H1 (cell line): ENCODE results near the gene ANP32D. TPM values are rescaled to one million over a fixed set of nuclear protein-coding genes. Genes with fewer than 3 reads are reported as not detected.
A peak's percentile ranks its signal among the peaks of the same experiment; 100 is the strongest.

Source experiments
- CTCF ChIA-PET: fragments of 300-600 bp; sonication (Branson Sonifier 250); formaldehyde crosslinking; loops from one replicate; lab custom pipeline; 2021; ENCODE audit not compliant: partially characterized antibody; lab: Charles Lee
- POLR2A ChIA-PET: fragments of 300-600 bp; sonication (Branson Sonifier 250); formaldehyde crosslinking; loops from one replicate; lab custom pipeline; 2021; ENCODE audit warnings: inconsistent platforms; ENCODE audit not compliant: partially characterized antibody; lab: Charles Lee
- DNase-seq, 2 experiments: peaks; one replicate each; pipeline versions ENCODE4 v3.0.0 to v3.0.0-alpha.2; 2010 to 2022; ENCODE audit warnings: low spot score in 2 of 2, low read depth in 1 of 2, mixed read lengths in 1 of 2
- FAIRE-seq: peaks from 2 replicates; lab custom pipeline; 2011; peaks lifted over from hg19 to GRCh38; lab: Jason Lieb, UNC
- H2AFZ ChIP-seq: 2 replicates; pipeline ENCODE4 v1.8.1; 2012; ENCODE audit warnings: low read length, inconsistent platforms
- H2AK5ac ChIP-seq: 2 replicates; pipeline ENCODE4 v1.6.1; 2013; ENCODE audit warnings: low read depth, low read length
- H2BK120ac ChIP-seq: replicated peaks from 2 replicates; pipeline ENCODE3; 2013; ENCODE audit warnings: low read depth, low read length, inconsistent platforms
- H2BK12ac ChIP-seq: 2 replicates; pipeline ENCODE4 v1.6.1; 2013; ENCODE audit warnings: low read depth, low read length
- H2BK15ac ChIP-seq: 2 replicates; pipeline ENCODE4 v1.6.1; 2013; ENCODE audit warnings: low read length
- H2BK20ac ChIP-seq: 2 replicates; pipeline ENCODE4 v1.6.1; 2013; ENCODE audit warnings: low read length
- H2BK5ac ChIP-seq: 2 replicates; pipeline ENCODE4 v1.6.1; 2013; ENCODE audit warnings: low read depth, low read length
- H3K14ac ChIP-seq: 2 replicates; pipeline ENCODE4 v1.6.1; 2013; ENCODE audit warnings: inconsistent platforms; ENCODE audit not compliant: insufficient read length
- H3K18ac ChIP-seq: 2 replicates; pipeline ENCODE4 v1.6.1; 2013; ENCODE audit warnings: low read length; ENCODE audit errors: extremely low read depth
- H3K23ac ChIP-seq: 2 replicates; pipeline ENCODE4 v1.6.1; 2013; ENCODE audit warnings: inconsistent platforms; ENCODE audit not compliant: insufficient read length
- H3K23me2 ChIP-seq: 2 replicates; pipeline ENCODE4 v1.6.1; 2013; ENCODE audit warnings: low read depth, low read length
- H3K27ac ChIP-seq: 2 replicates; pipeline ENCODE4 v1.6.1; 2011; ENCODE audit warnings: low read depth, low read length, inconsistent platforms
- H3K27me3 ChIP-seq, 4 experiments: replicated peaks in 1 of 4; 1 replicate in 1 of 4; 2 replicates in 3 of 4; pipeline versions ENCODE4 v1.6.1 to v1.8.1; 2011 to 2013; ENCODE audit warnings: low read length in 3 of 4, mild to moderate bottlenecking in 3 of 4, inconsistent platforms in 2 of 4, mixed read lengths in 2 of 4, moderate library complexity in 1 of 4; ENCODE audit not compliant: control insufficient read depth in 3 of 4, insufficient read depth in 3 of 4; ENCODE audit errors: extremely low read depth in 1 of 4
- H3K36me3 ChIP-seq, 4 experiments: 2 replicates each; pipeline versions ENCODE4 v1.6.1 to v1.8.1; 2011 to 2013; ENCODE audit warnings: mild to moderate bottlenecking in 4 of 4, low read length in 3 of 4, moderate library complexity in 2 of 4, control low read depth in 1 of 4, inconsistent platforms in 1 of 4; ENCODE audit not compliant: insufficient read depth in 4 of 4, control insufficient read depth in 2 of 4
- H3K4ac ChIP-seq: replicated peaks from 2 replicates; pipeline ENCODE3; 2013; ENCODE audit warnings: low read length, low read depth, mixed read lengths, inconsistent platforms; ENCODE audit not compliant: insufficient read length
- H3K4me1 ChIP-seq, 4 experiments: replicated peaks in 1 of 4; 1 replicate in 1 of 4; 2 replicates in 3 of 4; pipeline versions ENCODE4 v1.6.1 to v1.8.1; 2011 to 2013; ENCODE audit warnings: low read length in 3 of 4, inconsistent platforms in 2 of 4, mixed read lengths in 1 of 4; ENCODE audit not compliant: insufficient read depth in 4 of 4, control insufficient read depth in 3 of 4
- H3K4me2 ChIP-seq, 2 experiments: 2 replicates each; pipeline versions ENCODE4 v1.6.1 to v1.8.1; 2011 to 2013; ENCODE audit warnings: low read depth in 2 of 2, low read length in 2 of 2, control low read depth in 1 of 2, inconsistent platforms in 1 of 2, mild to moderate bottlenecking in 1 of 2; ENCODE audit not compliant: insufficient read depth in 1 of 2
- H3K4me3 ChIP-seq, 4 experiments: fragments of 200-600, 300-600 bp in 1 of 4; sonication (generic), shearing (Covaris generic), sonication (Bioruptor Twin) in 1 of 4; 2 replicates each; pipeline versions ENCODE4 v1.5.1 to v1.8.1; 2011 to 2016; ENCODE audit warnings: low read length in 4 of 4, low read depth in 3 of 4, control low read depth in 2 of 4, inconsistent platforms in 2 of 4, mild to moderate bottlenecking in 2 of 4, mixed read lengths in 1 of 4, moderate library complexity in 1 of 4; ENCODE audit not compliant: insufficient read depth in 2 of 4; ENCODE audit errors: extremely low read depth in 1 of 4
- H3K56ac ChIP-seq: replicated peaks from 2 replicates; pipeline ENCODE3; 2013; ENCODE audit warnings: low read depth, mild to moderate bottlenecking, mixed read lengths, low read length, inconsistent platforms; ENCODE audit not compliant: insufficient read length
- H3K79me1 ChIP-seq: 2 replicates; pipeline ENCODE4 v1.6.1; 2013; ENCODE audit warnings: low read depth, low read length, control low read depth
- H3K79me2 ChIP-seq, 2 experiments: 2 replicates each; pipeline versions ENCODE4 v1.6.1 to v1.8.1; 2012 to 2013; ENCODE audit warnings: low read length in 2 of 2, mild to moderate bottlenecking in 2 of 2, inconsistent platforms in 1 of 2; ENCODE audit not compliant: insufficient read depth in 2 of 2, control insufficient read depth in 1 of 2
- H3K9ac ChIP-seq, 4 experiments: replicated peaks in 1 of 4; 1 replicate in 1 of 4; 2 replicates in 3 of 4; pipeline versions ENCODE4 v1.6.1 to v1.8.1; 2011 to 2013; ENCODE audit warnings: low read depth in 3 of 4, low read length in 3 of 4, control low read depth in 2 of 4, mild to moderate bottlenecking in 2 of 4, moderate library complexity in 2 of 4, inconsistent platforms in 1 of 4; ENCODE audit errors: extremely low read depth in 1 of 4
- H3K9me3 ChIP-seq, 2 experiments: 2 replicates each; pipeline versions ENCODE4 v1.6.1 to v1.8.1; 2012 to 2013; ENCODE audit warnings: mild to moderate bottlenecking in 2 of 2, moderate library complexity in 2 of 2, control low read depth in 1 of 2, inconsistent platforms in 1 of 2, low read depth in 1 of 2, low read length in 1 of 2, mixed read lengths in 1 of 2; ENCODE audit not compliant: insufficient read depth in 2 of 2
- H4K20me1 ChIP-seq, 2 experiments: replicated peaks in 1 of 2; 2 replicates each; pipeline versions ENCODE3 to v1.8.1; 2011 to 2013; ENCODE audit warnings: inconsistent platforms in 2 of 2, low read length in 2 of 2, mild to moderate bottlenecking in 1 of 2; ENCODE audit not compliant: insufficient read depth in 2 of 2, control insufficient read depth in 1 of 2
- H4K5ac ChIP-seq: 2 replicates; pipeline ENCODE4 v1.6.1; 2013; ENCODE audit warnings: low read length, low read depth, mixed read lengths, inconsistent platforms; ENCODE audit not compliant: insufficient read length
- H4K8ac ChIP-seq: 2 replicates; pipeline ENCODE4 v1.8.0; 2013; ENCODE audit warnings: mild to moderate bottlenecking, moderate library complexity, low read length, inconsistent platforms; ENCODE audit not compliant: insufficient read depth; ENCODE audit errors: extremely low read depth
- H4K91ac ChIP-seq: replicated peaks from 2 replicates; pipeline ENCODE3; 2013; ENCODE audit warnings: low read length, mixed read lengths, inconsistent platforms; ENCODE audit not compliant: insufficient read length
- CEBPB ChIP-seq: IDR thresholded peaks from 2 replicates; pipeline ENCODE4 v1.6.1; 2012; ENCODE audit warnings: low read depth, low read length
- FOSL1 ChIP-seq: IDR thresholded peaks from 2 replicates; pipeline ENCODE4 v1.6.1; 2011; ENCODE audit warnings: mild to moderate bottlenecking, low read depth, low read length, moderate library complexity; ENCODE audit not compliant: insufficient read depth
- GABPA ChIP-seq: IDR thresholded peaks from 2 replicates; pipeline ENCODE4 v1.6.1; 2011; ENCODE audit warnings: mild to moderate bottlenecking, low read length, moderate library complexity, borderline replicate concordance; ENCODE audit not compliant: insufficient read depth
- HDAC6 ChIP-seq: IDR thresholded peaks from one replicate; pipeline ENCODE4 v1.7.1; 2012; ENCODE audit warnings: low read depth, mild to moderate bottlenecking, inconsistent platforms, low read length, moderate library complexity
- JUND ChIP-seq: IDR thresholded peaks from 2 replicates; pipeline ENCODE4 v1.6.1; 2011; ENCODE audit warnings: mild to moderate bottlenecking, improper control_type of control experiment, low read length
- PHF8 ChIP-seq: fragments of 200-600 bp; sonication (generic); conservative IDR thresholded peaks from 2 replicates; pipeline ENCODE4 v1.7.1; 2012; ENCODE audit warnings: low read depth, mild to moderate bottlenecking, inconsistent platforms, low read length, moderate library complexity
- POLR2A ChIP-seq, 2 experiments: IDR thresholded peaks; 1 replicate in 1 of 2; 2 replicates in 1 of 2; pipeline ENCODE4 v1.6.1; 2011; ENCODE audit warnings: low read depth in 2 of 2, low read length in 2 of 2, mild to moderate bottlenecking in 2 of 2; ENCODE audit errors: control extremely low read depth in 1 of 2
- POLR2AphosphoS5 ChIP-seq: IDR thresholded peaks from 2 replicates; pipeline ENCODE4 v1.6.1; 2011; ENCODE audit warnings: low read depth, low read length
- RBBP5 ChIP-seq: IDR thresholded peaks from 2 replicates; pipeline ENCODE4 v1.7.1; 2012; ENCODE audit warnings: low read depth, mild to moderate bottlenecking, inconsistent platforms, low read length, moderate library complexity, borderline replicate concordance
- RFX5 ChIP-seq: IDR thresholded peaks from 2 replicates; pipeline ENCODE4 v1.6.1; 2011; ENCODE audit warnings: low read depth, low read length, improper control_type of control experiment, borderline replicate concordance
- RXRA ChIP-seq: IDR thresholded peaks from 2 replicates; pipeline ENCODE4 v1.6.1; 2011; ENCODE audit warnings: low read depth, mild to moderate bottlenecking, low read length, moderate library complexity; ENCODE audit not compliant: insufficient read depth
- SP4 ChIP-seq: IDR thresholded peaks from 2 replicates; pipeline ENCODE4 v1.6.1; 2012; ENCODE audit warnings: low read length, inconsistent platforms
- TAF1 ChIP-seq: IDR thresholded peaks from 2 replicates; pipeline ENCODE4 v1.6.1; 2011; ENCODE audit warnings: mild to moderate bottlenecking, low read depth, low read length
- TAF7 ChIP-seq: optimal IDR thresholded peaks from 2 replicates; pipeline ENCODE3; 2011; ENCODE audit warnings: low read depth, mild to moderate bottlenecking, inconsistent platforms, low read length, moderate library complexity, borderline replicate concordance
- WGBS, 2 experiments: shearing (Covaris generic) in 1 of 2; methylation state at CpG; one replicate each; pipeline versions ENCODE4 v1.1.6 to v1.1.7; 2013 to 2015; ENCODE audit warnings: low lambda C conversion rate in 2 of 2, mixed read lengths in 2 of 2, inconsistent platforms in 1 of 2, low coverage in 1 of 2, missing lambda C conversion rate in 1 of 2; ENCODE audit not compliant: insufficient replicate concordance in 2 of 2, insufficient coverage in 1 of 2, insufficient read length in 1 of 2; ENCODE audit errors: extremely low coverage in 1 of 2, missing lambda C conversion rate in 1 of 2; 5-methylcytosine and 5-hydroxymethylcytosine counted together
- polyA plus RNA-seq, 7 experiments: library from polyadenylated mRNA; depleted of rRNA in 3 of 7; stranded (reverse) in 5 of 7; unstranded in 2 of 7; fragments of >200 nt in 5 of 7; fragments of 200-250 nt in 2 of 7; gene quantifications; 1 replicate in 5 of 7; 2 replicates in 1 of 7; 4 replicates in 1 of 7; pipeline versions ENCODE4 v1.2.1 to v1.2.3, GENCODE V29; 2011 to 2013; ENCODE audit warnings: missing spikeins in 2 of 7, mixed read lengths in 2 of 7
- total RNA-seq: library from RNA; stranded (reverse); fragmentation: NEBNext Ultra II Directional; extraction: Animal tissue kit (Norgen Biotek cat#: 25700); gene quantifications from 2 replicates; pipeline ENCODE4 v1.2.1, GENCODE V29; 2021

Gene ANP32D
- total and polyA plus RNA-seq, 2 of the 8 experiments (the other 6 are each of a cell fraction or from before 2014, with no cell fraction given) = not detected

- Histone ChIP-seq H2BK120ac (no peak overlapping the region), H2AFZ (0 out of 2 replicates have a peak overlapping the region, but pooled peaks have one; percentile 30), H2AK5ac (no peak overlapping the region), H2BK15ac (no peak overlapping the region), H3K4ac (no peak overlapping the region), H3K36me3 (no peaks in the 10 kb centered on the region), H2BK5ac (no peak overlapping the region), H3K79me1 (no peaks in the 10 kb centered on the region), H4K5ac (no peak overlapping the region), H2BK12ac (no peak overlapping the region), H3K4me3 (no peak overlapping the region), H4K20me1 (no peaks in the 10 kb centered on the region), H2BK20ac (no peak overlapping the region), H3K79me2 (no peaks in the 10 kb centered on the region), H3K56ac (no peak overlapping the region), H3K23me2 (no peaks in the 10 kb centered on the region), H3K9ac (no peak overlapping the region), H3K27ac (no peak overlapping the region), H4K8ac (no peak overlapping the region), H3K14ac (no peak overlapping the region), H3K4me2 (no peak overlapping the region), H3K9me3 (peaks cover 0 to 5% of the 10 kb centered on the region in 2 experiments; a peak in 2 of 4 replicates), H4K91ac (no peak overlapping the region), H3K23ac (no peak overlapping the region), H3K4me1 (peaks cover 0 to 4% (median 0%) of the 10 kb centered on the region in 4 experiments; a peak in 2 of 7 replicates), H3K27me3 (no peaks in the 10 kb centered on the region), H3K18ac (no peak overlapping the region)
- 61% methylated on average over 3 of the region's 3 CpGs; no CpG with 5 or more reads in 1 of the 2 experiments for WGBS, 2 experiments
- DNase-seq = no peak
- CTCF ChIA-PET = no interaction called here
- POLR2A ChIA-PET = no interaction called here
- TF ChIP-seq CEBPB (no peak), GABPA (no peak), RXRA (no peak), SP4 (no peak), FOSL1 (no peak), PHF8 (no peak), HDAC6 (no peak), POLR2AphosphoS5 (no peak), TAF7 (no peak), TAF1 (no peak), POLR2A (IDR thresholded peaks at IDR 0.05; ENCODE audit: control extremely low read depth in 1 of 2, low read depth in 2 of 2, low read length in 2 of 2) (no peak), RFX5 (no peak), RBBP5 (no peak), JUND (no peak)
- FAIRE-seq = no peak
These were observed 26.8 kb upstream of the ANP32D start for GRCh38 chr12:48445538-48445937.
